OCI-LY1 (cell line): Measurements from ENCODE around the gene RBPJL.

Experiments
- EZH2 ChIP-seq: fragments of 200-600 bp; sonication (generic), shearing (Covaris generic); IDR thresholded peaks from 2 replicates; pipeline ENCODE4 v1.8.0; 2017; ENCODE audit warnings: borderline replicate concordance, mixed run types, mild to moderate bottlenecking, antibody characterized with exemption, low read length, moderate library complexity, mixed read lengths
- TF ChIP-seq, protein P1 (sequence below): fragments of 200-600 bp; sonication (generic), shearing (Covaris generic); IDR thresholded peaks from 2 replicates; pipeline ENCODE4 v1.5.1; 2017; ENCODE audit warnings: mild to moderate bottlenecking, antibody characterized with exemption, low read length, moderate library complexity, mixed read lengths

GRCh38 chr20:45313943-45314342 is 7.3 kb downstream of the RBPJL start:
- TF ChIP-seq, protein P1, sequence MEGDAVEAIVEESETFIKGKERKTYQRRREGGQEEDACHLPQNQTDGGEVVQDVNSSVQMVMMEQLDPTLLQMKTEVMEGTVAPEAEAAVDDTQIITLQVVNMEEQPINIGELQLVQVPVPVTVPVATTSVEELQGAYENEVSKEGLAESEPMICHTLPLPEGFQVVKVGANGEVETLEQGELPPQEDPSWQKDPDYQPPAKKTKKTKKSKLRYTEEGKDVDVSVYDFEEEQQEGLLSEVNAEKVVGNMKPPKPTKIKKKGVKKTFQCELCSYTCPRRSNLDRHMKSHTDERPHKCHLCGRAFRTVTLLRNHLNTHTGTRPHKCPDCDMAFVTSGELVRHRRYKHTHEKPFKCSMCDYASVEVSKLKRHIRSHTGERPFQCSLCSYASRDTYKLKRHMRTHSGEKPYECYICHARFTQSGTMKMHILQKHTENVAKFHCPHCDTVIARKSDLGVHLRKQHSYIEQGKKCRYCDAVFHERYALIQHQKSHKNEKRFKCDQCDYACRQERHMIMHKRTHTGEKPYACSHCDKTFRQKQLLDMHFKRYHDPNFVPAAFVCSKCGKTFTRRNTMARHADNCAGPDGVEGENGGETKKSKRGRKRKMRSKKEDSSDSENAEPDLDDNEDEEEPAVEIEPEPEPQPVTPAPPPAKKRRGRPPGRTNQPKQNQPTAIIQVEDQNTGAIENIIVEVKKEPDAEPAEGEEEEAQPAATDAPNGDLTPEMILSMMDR, result no peak
- TF ChIP-seq EZH2, result no peak
